ENCODE results near the gene NPIPA2.
"Not testable (repeated sequence)": the region's sequence is repeated elsewhere in the genome, so short reads cannot be mapped to it uniquely, and the experiment has no call there.

GRCh38 chr16:14803577-14803976 is 61.2 kb downstream of the NPIPA2 start:
- TF ChIP-seq, protein P1, sequence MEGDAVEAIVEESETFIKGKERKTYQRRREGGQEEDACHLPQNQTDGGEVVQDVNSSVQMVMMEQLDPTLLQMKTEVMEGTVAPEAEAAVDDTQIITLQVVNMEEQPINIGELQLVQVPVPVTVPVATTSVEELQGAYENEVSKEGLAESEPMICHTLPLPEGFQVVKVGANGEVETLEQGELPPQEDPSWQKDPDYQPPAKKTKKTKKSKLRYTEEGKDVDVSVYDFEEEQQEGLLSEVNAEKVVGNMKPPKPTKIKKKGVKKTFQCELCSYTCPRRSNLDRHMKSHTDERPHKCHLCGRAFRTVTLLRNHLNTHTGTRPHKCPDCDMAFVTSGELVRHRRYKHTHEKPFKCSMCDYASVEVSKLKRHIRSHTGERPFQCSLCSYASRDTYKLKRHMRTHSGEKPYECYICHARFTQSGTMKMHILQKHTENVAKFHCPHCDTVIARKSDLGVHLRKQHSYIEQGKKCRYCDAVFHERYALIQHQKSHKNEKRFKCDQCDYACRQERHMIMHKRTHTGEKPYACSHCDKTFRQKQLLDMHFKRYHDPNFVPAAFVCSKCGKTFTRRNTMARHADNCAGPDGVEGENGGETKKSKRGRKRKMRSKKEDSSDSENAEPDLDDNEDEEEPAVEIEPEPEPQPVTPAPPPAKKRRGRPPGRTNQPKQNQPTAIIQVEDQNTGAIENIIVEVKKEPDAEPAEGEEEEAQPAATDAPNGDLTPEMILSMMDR (CRISPR knock-in tag; IDR thresholded peaks at IDR 0.05) = not testable (repeated sequence)
- TF ChIP-seq ATF2 (CRISPR knock-in tag; IDR thresholded peaks at IDR 0.05) = not testable (repeated sequence)
- TF ChIP-seq, protein P2, sequence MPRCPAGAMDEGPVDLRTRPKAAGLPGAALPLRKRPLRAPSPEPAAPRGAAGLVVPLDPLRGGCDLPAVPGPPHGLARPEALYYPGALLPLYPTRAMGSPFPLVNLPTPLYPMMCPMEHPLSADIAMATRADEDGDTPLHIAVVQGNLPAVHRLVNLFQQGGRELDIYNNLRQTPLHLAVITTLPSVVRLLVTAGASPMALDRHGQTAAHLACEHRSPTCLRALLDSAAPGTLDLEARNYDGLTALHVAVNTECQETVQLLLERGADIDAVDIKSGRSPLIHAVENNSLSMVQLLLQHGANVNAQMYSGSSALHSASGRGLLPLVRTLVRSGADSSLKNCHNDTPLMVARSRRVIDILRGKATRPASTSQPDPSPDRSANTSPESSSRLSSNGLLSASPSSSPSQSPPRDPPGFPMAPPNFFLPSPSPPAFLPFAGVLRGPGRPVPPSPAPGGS (CRISPR knock-in tag; IDR thresholded peaks at IDR 0.05) = not testable (repeated sequence)

Data from HepG2 (cell line).